ENCODE data around the gene KMO. TPM values are rescaled to one million over a fixed set of nuclear protein-coding genes. Genes with fewer than 3 reads are reported as not detected.
A peak's percentile ranks its signal among the peaks of the same experiment; 100 is the strongest.

The KMO gene
- total RNA-seq, 1 donor from 2014 or later, result 0.50 TPM

GRCh38 chr1:241590719-241591118, 58.5 kb downstream of the KMO start:
- peak overlapping the region; percentile 72 for H3K27ac Mint-ChIP-seq (ENCODE audit: unreplicated experiment)
- Histone ChIP-seq H3K27me3 (ENCODE audit: insufficient read depth, low read length) (no peaks in the 10 kb centered on the region), H3K36me3 (ENCODE audit: insufficient read depth, low read length) (no peaks in the 10 kb centered on the region), H3K27ac (ENCODE audit: low read depth, low read length) (no peak overlapping the region), H3K4me2 (ENCODE audit: low read length) (no peak overlapping the region), H3K9ac (ENCODE audit: low read length) (no peak overlapping the region), H3K4me1 (ENCODE audit: insufficient read depth, low read length) (peaks cover 12% of the 10 kb centered on the region), H2AFZ (ENCODE audit: low read depth, low read length) (no peak overlapping the region), H3K4me3 (ENCODE audit: insufficient read depth, low read depth, low read length) (no peak overlapping the region), H3K79me2 (ENCODE audit: insufficient read depth, low read length) (no peaks in the 10 kb centered on the region), H3K9me3 (ENCODE audit: insufficient read depth, low read depth, low read length) (no peaks in the 10 kb centered on the region), H4K20me1 (ENCODE audit: insufficient read depth, low read length) (no peaks in the 10 kb centered on the region)
- FAIRE-seq (no peak), DNase-seq (ENCODE audit: low read depth) (no peak)
- H3K4me1 Mint-ChIP-seq (ENCODE audit: low read depth, unreplicated experiment), result peaks cover 23% of the 10 kb centered on the region
- H3K36me3 Mint-ChIP-seq (ENCODE audit: low read depth, unreplicated experiment), result no peaks in the 10 kb centered on the region
- H3K27me3 Mint-ChIP-seq (ENCODE audit: low read depth, unreplicated experiment), result no peaks in the 10 kb centered on the region
- no peaks in the 10 kb centered on the region for H3K9me3 Mint-ChIP-seq (ENCODE audit: unreplicated experiment)
- H3K4me3 Mint-ChIP-seq (ENCODE audit: unreplicated experiment), result no peak overlapping the region
- TF ChIP-seq EZH2 (IDR thresholded peaks at IDR 0.05; ENCODE audit: insufficient read depth, low read length) (no peak), CTCF (IDR thresholded peaks at IDR 0.05; ENCODE audit: insufficient read depth, low read depth, low read length) (no peak)

GRCh38 chr1:241591317-241591716, 59.1 kb downstream of the KMO start:
- Histone ChIP-seq H3K4me1 (ENCODE audit: insufficient read depth, low read length) (peaks cover 12% of the 10 kb centered on the region), H4K20me1 (ENCODE audit: insufficient read depth, low read length) (no peaks in the 10 kb centered on the region), H3K27me3 (ENCODE audit: insufficient read depth, low read length) (no peaks in the 10 kb centered on the region), H3K4me2 (ENCODE audit: low read length) (no peak overlapping the region), H3K36me3 (ENCODE audit: insufficient read depth, low read length) (no peaks in the 10 kb centered on the region), H3K27ac (ENCODE audit: low read depth, low read length) (no peak overlapping the region), H3K9me3 (ENCODE audit: insufficient read depth, low read depth, low read length) (no peaks in the 10 kb centered on the region), H3K9ac (ENCODE audit: low read length) (no peak overlapping the region), H2AFZ (ENCODE audit: low read depth, low read length) (no peak overlapping the region), H3K4me3 (ENCODE audit: insufficient read depth, low read depth, low read length) (no peak overlapping the region), H3K79me2 (ENCODE audit: insufficient read depth, low read length) (no peaks in the 10 kb centered on the region)
- peak overlapping the region; percentile 68 for H3K27ac Mint-ChIP-seq (ENCODE audit: unreplicated experiment)
- FAIRE-seq (no peak), DNase-seq (ENCODE audit: low read depth) (peak; percentile 67)
- no peaks in the 10 kb centered on the region for H3K9me3 Mint-ChIP-seq (ENCODE audit: unreplicated experiment)
- TF ChIP-seq CTCF (IDR thresholded peaks at IDR 0.05; ENCODE audit: insufficient read depth, low read depth, low read length), result no peak
- TF ChIP-seq EZH2 (IDR thresholded peaks at IDR 0.05; ENCODE audit: insufficient read depth, low read length), result no peak
- no peaks in the 10 kb centered on the region for H3K27me3 Mint-ChIP-seq (ENCODE audit: low read depth, unreplicated experiment)
- H3K36me3 Mint-ChIP-seq (ENCODE audit: low read depth, unreplicated experiment), result no peaks in the 10 kb centered on the region
- H3K4me3 Mint-ChIP-seq (ENCODE audit: unreplicated experiment), result no peak overlapping the region
- peaks cover 25% of the 10 kb centered on the region for H3K4me1 Mint-ChIP-seq (ENCODE audit: low read depth, unreplicated experiment)

GRCh38 chr1:241591736-241592135, 59.6 kb downstream of the KMO start:
- Histone ChIP-seq H3K27me3 (ENCODE audit: insufficient read depth, low read length) (no peaks in the 10 kb centered on the region), H2AFZ (ENCODE audit: low read depth, low read length) (no peak overlapping the region), H3K27ac (ENCODE audit: low read depth, low read length) (no peak overlapping the region), H3K36me3 (ENCODE audit: insufficient read depth, low read length) (no peaks in the 10 kb centered on the region), H3K4me3 (ENCODE audit: insufficient read depth, low read depth, low read length) (no peak overlapping the region), H3K4me1 (ENCODE audit: insufficient read depth, low read length) (peaks cover 12% of the 10 kb centered on the region), H3K9me3 (ENCODE audit: insufficient read depth, low read depth, low read length) (no peaks in the 10 kb centered on the region), H3K9ac (ENCODE audit: low read length) (no peak overlapping the region), H3K79me2 (ENCODE audit: insufficient read depth, low read length) (no peaks in the 10 kb centered on the region), H4K20me1 (ENCODE audit: insufficient read depth, low read length) (no peaks in the 10 kb centered on the region), H3K4me2 (ENCODE audit: low read length) (no peak overlapping the region)
- Mint-ChIP-seq H3K27ac (ENCODE audit: unreplicated experiment) (peak overlapping the region; percentile 68), H3K4me3 (ENCODE audit: unreplicated experiment) (no peak overlapping the region), H3K36me3 (ENCODE audit: low read depth, unreplicated experiment) (no peaks in the 10 kb centered on the region), H3K4me1 (ENCODE audit: low read depth, unreplicated experiment) (peaks cover 29% of the 10 kb centered on the region), H3K9me3 (ENCODE audit: unreplicated experiment) (no peaks in the 10 kb centered on the region), H3K27me3 (ENCODE audit: low read depth, unreplicated experiment) (no peaks in the 10 kb centered on the region)
- DNase-seq (ENCODE audit: low read depth) (no peak), FAIRE-seq (no peak)
- TF ChIP-seq CTCF (IDR thresholded peaks at IDR 0.05; ENCODE audit: insufficient read depth, low read depth, low read length) (no peak), EZH2 (IDR thresholded peaks at IDR 0.05; ENCODE audit: insufficient read depth, low read length) (no peak)

All from astrocyte (in vitro differentiated cells and primary cell).